Spleen (tissue), 7 donors: ENCODE measurements around the gene BLOC1S2.
"Not testable (repeated sequence)": the region's sequence is repeated elsewhere in the genome, so short reads cannot be mapped to it uniquely, and the experiment has no call there.

Experiments
- CTCF ChIP-seq, 11 experiments: fragments of 200-600 bp in 7 of 11; fragments of 450-650 bp in 4 of 11; sonication (generic) in 4 of 11; IDR thresholded peaks in 8 of 11; conservative IDR thresholded peaks in 3 of 11; 1 replicate in 7 of 11; 2 replicates in 4 of 11; pipeline versions ENCODE4 v1.4.0 to v1.8.0; 2016 to 2021; ENCODE audit warnings: antibody characterized with exemption in 11 of 11, inconsistent platforms in 4 of 11, mild to moderate bottlenecking in 1 of 11
- POLR2A ChIP-seq, 3 donors: fragments of 450-650 bp; IDR thresholded peaks; one replicate each; pipeline ENCODE4 v1.5.1; 2017; ENCODE audit warnings: antibody characterized with exemption in 3 of 3, mild to moderate bottlenecking in 1 of 3
- donor health status: DM: no; HTN: no; CAD: no; lungs with moderate emphysema.
- donor health status: DM: no; HTN: no; CAD: no.
- donor health status: DM: no; HTN: no; CAD: no.

DNA sequence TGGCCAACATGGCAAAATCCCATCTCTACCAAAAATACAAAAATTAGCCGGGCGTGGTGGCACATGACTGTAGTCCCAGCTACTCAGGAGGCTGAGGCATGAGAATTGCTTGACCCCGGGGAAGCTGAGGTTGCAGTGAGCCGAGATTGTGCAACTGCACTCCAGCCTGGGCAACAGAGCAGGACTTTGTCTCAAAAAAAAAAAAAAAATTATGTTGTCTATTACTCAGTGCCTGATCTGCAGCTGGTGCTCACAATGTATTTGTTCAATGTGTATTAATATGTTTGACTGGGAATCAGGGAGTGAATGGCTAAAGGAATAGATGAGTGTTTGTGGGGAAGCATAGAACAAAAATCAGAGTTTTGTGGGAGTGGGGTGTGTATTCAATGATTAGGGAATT, 5.8 kb upstream of the BLOC1S2 start:
- TF ChIP-seq CTCF (IDR thresholded peaks at IDR 0.05 in 8 of 11, conservative IDR thresholded peaks at IDR 0.05 in 3 of 11); POLR2A (IDR thresholded peaks at IDR 0.05): not testable (repeated sequence)
